Upper lobe of left lung (tissue), 4 donors: ENCODE results near the gene ITCH.

Source experiments
- EP300 ChIP-seq, 4 donors: sonication (generic); formaldehyde crosslinking; IDR thresholded peaks; one replicate each; pipeline ENCODE4 v1.5.1; 2017; ENCODE audit warnings: antibody characterized with exemption in 4 of 4, control low read depth in 2 of 4
- POLR2A ChIP-seq, 4 donors: fragments of 450-650 bp; IDR thresholded peaks; one replicate each; pipeline ENCODE4 v1.5.1; 2016 to 2017; ENCODE audit warnings: antibody characterized with exemption in 4 of 4, mild to moderate bottlenecking in 2 of 4
- POLR2AphosphoS5 ChIP-seq, 2 donors: sonication (generic); formaldehyde crosslinking; IDR thresholded peaks; one replicate each; pipeline ENCODE4 v1.5.1; 2017; ENCODE audit warnings: antibody characterized with exemption in 2 of 2
- TF ChIP-seq, protein P1 (sequence below), 6 experiments: fragments of 450-650 bp in 4 of 6; fragments of 200-600 bp in 2 of 6; sonication (generic) in 2 of 6; IDR thresholded peaks; one replicate each; pipeline ENCODE4 v1.5.1; 2016 to 2019; ENCODE audit warnings: antibody characterized with exemption in 6 of 6

- TF ChIP-seq, protein P1, sequence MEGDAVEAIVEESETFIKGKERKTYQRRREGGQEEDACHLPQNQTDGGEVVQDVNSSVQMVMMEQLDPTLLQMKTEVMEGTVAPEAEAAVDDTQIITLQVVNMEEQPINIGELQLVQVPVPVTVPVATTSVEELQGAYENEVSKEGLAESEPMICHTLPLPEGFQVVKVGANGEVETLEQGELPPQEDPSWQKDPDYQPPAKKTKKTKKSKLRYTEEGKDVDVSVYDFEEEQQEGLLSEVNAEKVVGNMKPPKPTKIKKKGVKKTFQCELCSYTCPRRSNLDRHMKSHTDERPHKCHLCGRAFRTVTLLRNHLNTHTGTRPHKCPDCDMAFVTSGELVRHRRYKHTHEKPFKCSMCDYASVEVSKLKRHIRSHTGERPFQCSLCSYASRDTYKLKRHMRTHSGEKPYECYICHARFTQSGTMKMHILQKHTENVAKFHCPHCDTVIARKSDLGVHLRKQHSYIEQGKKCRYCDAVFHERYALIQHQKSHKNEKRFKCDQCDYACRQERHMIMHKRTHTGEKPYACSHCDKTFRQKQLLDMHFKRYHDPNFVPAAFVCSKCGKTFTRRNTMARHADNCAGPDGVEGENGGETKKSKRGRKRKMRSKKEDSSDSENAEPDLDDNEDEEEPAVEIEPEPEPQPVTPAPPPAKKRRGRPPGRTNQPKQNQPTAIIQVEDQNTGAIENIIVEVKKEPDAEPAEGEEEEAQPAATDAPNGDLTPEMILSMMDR (IDR thresholded peaks at IDR 0.05) = no peak
- TF ChIP-seq POLR2A (IDR thresholded peaks at IDR 0.05) (no peak), EP300 (IDR thresholded peaks at IDR 0.05) (no peak), POLR2AphosphoS5 (IDR thresholded peaks at IDR 0.05) (no peak)
Observed at GRCh38 chr20:34511891-34512265, 148.8 kb downstream of the ITCH start.
